Superior temporal gyrus (tissue), 1 donor: Measurements from ENCODE around the gene CSNK1D.

Source experiments
- DNase-seq: peaks from one replicate; pipeline ENCODE4 v3.0.0-alpha.2; 2016; ENCODE audit errors: extremely low spot score

CSNK1D gene

DNA sequence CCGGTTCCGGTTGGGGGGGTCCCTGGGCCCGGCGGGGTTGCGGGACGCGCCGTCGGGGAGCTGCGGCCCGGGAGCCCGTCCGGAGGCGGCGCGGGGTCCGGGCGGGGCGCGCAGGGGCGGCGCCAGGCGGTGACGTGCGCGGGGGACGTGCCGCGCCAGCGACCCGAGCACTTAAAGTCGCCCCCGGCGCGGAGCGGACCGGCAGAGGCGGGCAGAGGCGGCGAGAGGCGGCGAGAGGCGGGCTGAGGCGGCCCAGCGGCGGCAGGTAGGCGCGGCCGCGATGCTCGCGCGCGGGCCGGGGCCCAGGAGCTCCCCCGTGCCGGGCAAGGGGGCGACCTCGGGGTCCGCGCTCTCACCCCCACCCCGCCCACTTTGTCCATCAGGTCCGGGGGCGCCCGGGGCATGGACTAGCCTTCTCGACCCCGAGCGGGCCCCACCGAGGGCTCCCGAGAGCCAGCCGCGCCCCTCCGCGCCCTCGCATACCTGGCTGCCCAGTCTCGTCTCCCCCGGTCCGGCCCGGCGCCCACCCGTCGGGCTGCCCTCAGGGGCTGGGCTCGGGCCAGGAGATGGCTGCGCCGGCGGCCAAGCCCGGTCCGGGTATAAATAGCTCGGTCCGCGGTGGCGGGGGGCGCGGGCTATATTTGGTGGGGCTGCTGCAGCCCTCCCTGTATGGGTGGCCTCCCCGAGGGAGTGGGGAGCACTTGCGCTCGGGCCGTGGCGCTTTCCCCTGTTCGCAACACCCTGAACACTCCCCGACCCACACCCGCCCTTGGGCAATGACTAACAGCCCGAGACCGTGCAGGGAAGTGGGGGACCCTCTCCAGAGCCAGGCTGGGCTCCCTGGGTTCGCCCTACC is 44.4 kb downstream of the CSNK1D start, which contains the start of gene SLC16A3:
Gene SLC16A3 (plus strand): TSS at position 201 of the 856 bp plus-strand sequence. CDS start 6,967 bp downstream, outside the sequence.
- DNase-seq: no peak

DNA sequence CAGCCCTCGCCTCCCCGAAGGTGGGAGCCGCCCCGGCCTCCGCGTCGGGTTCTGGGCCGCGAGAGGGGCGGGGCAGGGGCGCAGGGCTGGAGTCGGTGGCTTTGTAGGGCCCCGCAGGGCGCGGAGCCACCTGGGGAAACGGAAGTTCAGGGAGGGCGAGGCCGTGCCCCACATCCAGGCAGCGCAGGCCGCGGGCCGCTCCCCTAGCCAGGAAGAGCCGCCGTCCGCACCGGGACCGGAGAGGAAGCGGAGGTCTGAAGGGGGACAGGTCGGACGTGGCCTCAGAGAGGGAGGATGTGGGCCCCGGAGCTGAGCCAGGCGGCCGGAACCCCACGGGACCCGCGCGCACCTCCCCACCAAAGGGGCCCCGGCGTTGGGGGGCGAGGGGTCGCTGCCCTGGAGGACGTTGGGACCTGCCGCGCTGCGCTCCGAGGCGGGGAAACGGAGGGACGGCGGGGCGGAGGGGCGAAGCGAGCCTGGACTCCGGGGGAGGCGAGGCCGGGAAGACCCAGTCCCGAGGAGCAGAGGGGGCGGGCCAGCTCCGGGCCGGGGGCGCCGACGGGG is 45.1 kb downstream of the CSNK1D start:
- DNase-seq: no peak

GRCh38 chr17:82227629-82228277 is 45.7 kb downstream of the CSNK1D start:
- no peak for DNase-seq

DNA sequence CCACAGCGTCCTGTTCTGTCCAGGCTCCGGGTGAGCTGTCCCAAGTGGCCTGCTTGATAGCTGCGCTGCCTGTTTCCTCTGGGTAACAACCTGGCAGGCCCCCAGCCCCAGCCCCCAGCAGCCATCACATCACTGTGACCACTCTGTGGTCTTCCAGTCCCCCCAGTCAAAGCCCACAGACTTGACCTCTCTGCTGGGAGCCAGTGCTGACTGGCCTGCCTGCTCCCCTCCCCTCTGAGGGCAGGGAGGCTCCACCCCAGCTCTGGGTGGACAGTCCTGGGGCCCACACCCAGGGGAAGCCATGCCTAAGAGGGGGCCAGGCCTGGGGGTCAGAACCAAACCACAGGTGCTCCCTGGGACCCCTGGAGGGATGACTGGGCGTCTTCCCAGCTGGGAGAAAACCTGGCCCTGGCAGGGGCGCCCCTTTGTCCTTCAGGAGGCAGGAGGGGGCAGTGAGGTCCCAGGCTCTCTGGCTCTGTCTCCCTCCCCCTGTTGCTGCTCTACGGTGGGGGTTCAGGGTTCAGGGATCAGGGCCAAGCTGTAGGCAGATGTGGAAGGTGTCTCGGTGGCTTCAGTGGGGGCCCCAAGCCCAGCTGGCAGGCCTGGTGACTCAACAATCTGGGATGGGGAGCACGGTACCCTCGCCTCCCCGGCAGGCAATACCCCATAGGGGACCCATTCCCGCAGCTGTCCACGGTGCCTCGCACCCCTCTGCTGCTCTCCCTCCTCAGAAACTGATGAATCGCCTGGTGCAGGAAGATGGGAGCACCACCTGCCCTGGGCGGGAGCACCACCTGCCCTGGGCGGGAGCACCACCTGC is 46.5 kb downstream of the CSNK1D start:
- DNase-seq: no peak

DNA sequence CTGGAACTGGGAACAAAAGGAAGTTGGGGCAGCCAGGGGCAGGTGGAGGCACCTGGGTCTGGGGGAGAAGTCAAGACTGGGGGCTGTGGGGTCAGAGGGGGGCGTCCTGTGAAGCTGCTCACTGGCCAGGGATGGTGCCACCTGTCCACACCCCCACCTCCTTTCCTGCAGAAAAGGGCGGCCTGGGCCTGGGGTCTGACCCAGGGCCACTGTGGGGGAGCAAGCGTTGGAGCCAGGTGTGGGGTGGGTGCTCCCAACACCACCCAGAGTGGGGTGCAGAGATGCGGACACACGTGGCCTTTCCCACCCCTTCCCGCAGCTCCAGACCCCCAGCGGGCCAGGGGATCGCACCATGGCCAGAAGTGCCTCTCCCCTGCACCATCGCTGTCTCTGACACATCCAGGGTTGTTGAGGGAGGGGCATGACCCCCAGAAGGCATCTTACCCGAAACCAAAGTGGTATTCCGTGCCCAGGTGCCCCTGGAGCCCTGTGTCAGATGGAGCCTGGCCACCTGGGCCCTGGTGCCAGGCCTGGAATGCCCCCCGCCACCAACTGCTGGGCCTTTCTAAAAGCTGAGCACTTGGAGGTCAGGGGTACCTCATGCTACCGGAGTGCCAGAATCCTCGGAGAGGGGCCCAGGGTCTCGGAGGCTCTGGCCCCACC is 47.2 kb downstream of the CSNK1D start:
- DNase-seq: no peak

DNA sequence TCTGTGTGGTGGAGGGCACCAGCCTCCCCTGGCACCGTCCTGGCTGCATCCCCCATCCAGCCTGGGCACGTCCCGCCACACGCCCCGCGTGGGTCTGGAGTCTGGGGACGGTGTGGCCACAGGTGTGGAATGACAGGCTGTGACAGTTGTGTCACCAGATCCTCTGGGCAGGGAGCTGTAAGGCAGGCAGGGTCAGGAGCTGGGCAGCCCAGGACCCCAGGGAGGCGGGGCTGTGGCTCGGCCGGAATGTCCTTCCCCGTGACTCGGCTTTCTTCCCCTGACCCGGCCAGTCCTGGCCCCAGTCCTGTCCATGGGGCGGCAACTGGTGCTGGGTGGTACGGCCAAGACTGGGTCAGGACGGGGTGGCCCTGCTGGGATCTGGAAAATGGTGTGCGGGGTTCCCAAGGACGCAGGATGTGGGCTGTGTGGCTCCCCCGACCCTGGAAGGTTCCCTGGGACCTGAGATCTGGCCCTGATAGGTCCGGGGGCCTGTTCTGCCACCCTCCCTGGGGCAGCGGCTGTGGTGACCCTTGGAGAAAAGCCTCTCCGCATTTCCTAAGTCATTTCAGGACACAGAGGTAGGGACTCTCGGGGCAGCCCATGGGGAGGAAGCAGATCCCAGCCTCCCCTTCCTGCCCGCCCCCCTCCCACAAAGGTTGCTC is 48.0 kb downstream of the CSNK1D start:
- DNase-seq: no peak

DNA sequence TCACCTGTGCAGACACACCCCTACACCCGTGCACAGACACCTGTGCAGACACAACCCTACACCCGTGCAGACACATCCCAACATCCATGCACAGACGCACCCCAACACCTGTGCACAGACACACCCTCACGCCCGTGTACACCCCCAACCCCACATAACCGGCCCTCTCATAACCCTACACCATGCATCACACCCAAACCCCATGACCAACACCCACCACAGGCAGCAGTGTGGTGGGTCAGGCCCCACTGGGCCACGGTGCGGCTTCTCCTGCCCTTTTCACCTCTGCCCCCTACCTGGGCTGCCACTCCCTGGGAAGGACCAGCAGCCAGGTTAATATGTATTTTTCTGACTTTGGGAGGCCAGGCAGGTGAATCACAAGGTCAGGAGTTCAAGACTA is 48.8 kb downstream of the CSNK1D start:
- no peak for DNase-seq

DNA sequence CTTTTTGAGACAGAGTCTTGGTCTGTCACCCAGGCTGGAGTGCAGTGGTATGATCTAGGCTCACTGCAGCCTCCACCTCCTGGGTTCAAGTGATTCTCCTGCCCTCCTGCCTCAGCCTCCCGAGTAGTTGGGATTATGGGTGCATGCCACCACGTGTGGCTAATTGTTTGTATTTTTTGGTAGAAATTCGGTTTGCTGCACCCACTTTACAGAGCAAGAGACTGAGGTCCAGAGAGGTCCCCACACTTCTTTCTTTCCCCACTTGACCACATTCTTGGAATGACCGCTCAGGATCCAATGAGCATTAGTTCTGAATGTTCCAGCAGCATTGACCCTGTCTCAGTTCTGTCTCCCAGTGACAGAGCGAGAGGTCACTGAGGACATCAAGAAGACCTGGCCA is 50.0 kb downstream of the CSNK1D start:
- DNase-seq: no peak

DNA sequence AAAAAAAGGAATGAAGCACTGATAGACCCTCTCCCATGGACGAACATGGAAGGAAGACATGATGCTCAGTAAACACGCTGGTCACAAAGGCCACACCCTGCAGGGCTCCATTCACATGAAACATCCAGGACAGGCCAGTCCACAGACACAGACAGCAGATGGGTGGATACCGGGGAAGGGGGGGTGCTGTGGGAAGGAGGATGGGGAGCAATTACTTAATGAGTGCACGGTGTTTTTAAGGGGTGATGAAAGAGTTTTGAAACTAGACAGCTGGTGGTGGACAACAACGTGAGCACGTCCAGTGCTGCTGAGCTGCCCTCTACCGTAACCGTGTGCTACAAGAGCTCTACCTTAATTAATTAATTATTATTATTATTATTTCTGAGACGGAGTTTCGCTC is 50.7 kb downstream of the CSNK1D start:
- DNase-seq: no peak

DNA sequence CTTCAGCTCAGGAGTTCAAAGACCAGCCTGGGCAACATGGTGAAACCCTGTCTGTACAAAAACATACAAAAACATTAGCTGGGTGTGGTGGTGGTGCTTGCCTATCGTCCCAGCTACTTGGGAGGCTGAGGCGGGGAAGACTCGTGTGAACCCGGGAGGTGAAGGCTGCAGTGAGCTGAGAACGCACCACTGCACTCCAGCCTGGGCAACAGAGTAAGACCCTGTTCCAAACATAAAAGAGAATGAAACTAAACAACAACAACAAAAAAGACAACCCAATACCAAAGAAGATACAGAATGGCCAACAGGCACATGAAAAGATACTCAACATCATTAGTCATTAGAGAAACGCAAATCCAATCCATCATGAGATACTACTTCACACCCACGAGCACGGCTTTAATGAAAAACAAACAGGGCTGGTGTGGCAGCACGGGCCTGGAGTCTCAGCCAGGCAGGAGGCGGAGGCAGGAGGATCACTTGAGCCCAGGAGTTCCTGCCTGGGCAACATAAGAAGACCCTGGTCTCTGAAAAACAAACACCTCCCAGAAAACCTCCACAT is 52.1 kb downstream of the CSNK1D start:
- no peak for DNase-seq

DNA sequence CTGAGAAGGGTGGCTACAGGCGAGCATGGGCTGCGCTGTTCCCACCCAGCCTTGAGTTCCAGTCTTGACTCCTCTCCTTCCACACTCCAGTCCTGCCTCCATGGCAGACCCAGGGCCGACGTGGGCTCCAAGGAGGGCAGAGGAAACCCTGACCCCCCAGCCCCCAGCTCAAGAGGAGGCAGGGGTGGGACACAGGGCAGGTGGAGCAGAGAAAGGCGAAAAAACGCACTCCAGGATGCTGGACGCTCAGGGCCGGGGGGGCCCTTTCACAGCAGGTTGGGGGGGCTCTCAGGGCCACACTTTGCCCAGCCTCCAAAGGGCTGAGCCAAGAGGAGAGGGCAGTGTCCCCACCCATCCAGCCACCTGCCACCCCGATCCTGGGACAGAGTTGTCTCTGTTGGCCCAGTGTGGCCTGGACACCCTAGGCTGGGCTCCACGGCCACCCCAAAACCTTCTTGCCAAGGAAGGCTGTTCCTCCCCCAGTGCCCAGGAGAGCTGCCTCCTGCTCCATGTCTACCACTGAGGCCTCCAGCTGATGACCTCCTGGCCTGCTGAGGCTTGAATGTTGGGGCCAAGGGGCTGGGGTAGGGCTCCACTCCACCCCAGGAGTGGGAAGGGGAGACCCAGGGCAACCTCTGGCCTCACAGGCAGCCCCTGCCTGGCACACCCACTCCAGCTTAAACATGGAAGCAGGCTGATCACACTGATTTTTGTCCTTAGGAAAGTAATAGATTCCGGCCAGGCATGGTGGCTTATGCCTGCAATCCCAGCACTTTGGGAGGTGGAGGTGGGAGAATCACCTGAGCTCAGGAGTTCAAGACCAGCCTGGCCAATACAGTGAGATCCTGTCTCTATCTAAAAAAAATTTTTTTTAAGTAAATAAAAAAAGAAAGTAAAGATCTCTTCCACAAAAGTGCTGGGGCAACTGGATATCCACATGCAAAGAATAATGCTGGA is 53.5 kb downstream of the CSNK1D start:
- DNase-seq: no peak

GRCh38 chr17:82219083-82219482 is 54.4 kb downstream of the CSNK1D start:
- DNase-seq: no peak

DNA sequence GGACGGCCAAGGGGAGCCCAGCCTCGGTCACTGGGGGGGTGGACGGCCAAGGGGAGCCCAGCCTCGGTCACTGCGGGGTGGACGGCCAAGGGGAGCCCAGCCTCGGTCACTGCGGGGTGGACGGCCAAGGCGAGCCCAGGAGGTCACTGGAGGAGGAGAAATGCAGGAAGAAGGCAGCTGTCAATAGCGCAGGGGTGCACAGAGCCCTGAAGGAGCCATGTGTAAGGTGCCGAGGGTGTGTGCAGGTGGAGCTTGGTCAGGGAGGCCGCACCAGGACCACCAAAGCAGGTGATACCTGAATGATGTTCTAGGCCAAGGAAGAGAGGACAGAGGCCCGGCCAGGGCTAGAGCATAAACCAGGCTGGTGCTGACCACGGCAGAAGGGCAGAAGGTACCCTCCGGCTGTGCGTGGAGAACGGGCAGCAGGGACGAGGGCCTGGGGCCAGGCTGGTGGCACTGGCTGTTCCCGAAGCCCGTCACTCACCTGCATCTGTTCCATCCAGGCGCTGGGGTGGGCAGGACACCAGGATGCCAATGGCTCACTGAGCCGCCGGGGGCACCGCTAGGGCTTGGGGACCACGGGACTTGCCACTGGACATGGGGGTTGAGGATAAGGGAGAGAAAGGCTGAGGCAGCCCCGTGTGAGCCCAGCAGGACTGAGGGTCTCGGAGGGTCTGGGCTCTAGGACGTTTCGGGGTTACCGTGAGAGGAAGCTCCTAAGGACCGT is 55.0 kb downstream of the CSNK1D start:
- DNase-seq: no peak

GRCh38 chr17:82217530-82218204 is 55.8 kb downstream of the CSNK1D start:
- no peak for DNase-seq

- no peak for DNase-seq
Measured at GRCh38 chr17:82217120-82217529, 56.4 kb downstream of the CSNK1D start.

DNA sequence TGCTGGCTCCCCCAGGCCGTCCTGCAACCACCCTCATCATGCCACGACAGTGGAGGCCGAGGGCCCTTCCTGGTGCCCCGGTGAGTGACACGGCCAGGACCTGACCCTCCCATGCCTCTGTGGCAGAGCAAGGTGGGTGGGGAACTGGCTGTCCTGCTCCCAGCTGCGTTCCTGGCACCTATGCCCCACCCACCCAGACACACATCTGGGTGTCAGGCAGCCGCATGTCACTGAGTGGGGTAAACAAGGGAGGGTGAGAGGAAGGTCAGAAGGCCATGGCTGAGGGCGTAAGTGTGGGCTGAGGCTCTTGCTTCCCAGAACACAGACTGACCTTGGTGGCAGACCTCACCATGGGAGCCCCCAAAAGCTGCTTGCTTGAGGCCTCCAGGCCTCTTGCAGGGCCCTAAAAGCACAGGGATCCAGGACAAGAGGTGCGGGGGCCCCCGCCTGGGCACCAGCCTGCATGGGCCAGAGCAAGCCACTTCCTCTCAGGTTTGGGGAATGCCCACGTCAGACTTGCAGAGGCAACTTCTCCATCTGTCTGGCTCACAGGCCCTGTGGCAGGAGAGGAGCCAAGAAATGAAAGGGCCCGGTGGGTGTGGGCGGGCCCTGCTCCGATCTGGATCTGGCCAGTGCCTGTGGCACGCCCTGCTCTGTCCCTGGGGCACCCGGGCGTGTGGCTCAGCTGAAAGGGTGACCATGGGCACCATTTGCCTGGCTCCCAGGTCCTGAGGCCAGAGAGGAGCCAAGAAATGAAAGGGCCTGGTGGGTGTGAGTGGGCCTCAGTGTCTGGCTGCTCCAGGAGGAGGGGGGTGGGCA is 57.0 kb downstream of the CSNK1D start:
- DNase-seq: no peak

- no peak for DNase-seq
Measured at GRCh38 chr17:82215972-82216300, 57.6 kb downstream of the CSNK1D start.
